RWPE2 (cell line): ENCODE data around the gene EPHA2.
A peak's percentile ranks its signal among the peaks of the same experiment; 100 is the strongest.

Source experiments
- ATAC-seq: fragments of 200-7000 bp; cut with Tn5 transposase; 3 replicates; pipeline ENCODE4 v1.9.1; 2021; ENCODE audit warnings: low read depth
- DNase-seq: peaks from one replicate; pipeline ENCODE4 v3.0.0-alpha.2; 2020; ENCODE audit warnings: low spot score
- H3K27ac ChIP-seq: fragments of 450-650 bp; 2 replicates; pipeline ENCODE4 v1.5.1; 2017; ENCODE audit warnings: mild to moderate bottlenecking; ENCODE audit not compliant: poor library complexity, severe bottlenecking
- H3K27me3 ChIP-seq: fragments of 250-450 bp; sonication (Bioruptor Pico); 2 replicates; pipeline ENCODE4 v1.5.1; 2021; ENCODE audit warnings: mild to moderate bottlenecking, moderate library complexity; ENCODE audit not compliant: insufficient read depth, poor library complexity, severe bottlenecking
- H3K36me3 ChIP-seq: fragments of 250-450 bp; sonication (Bioruptor Pico); 2 replicates; pipeline ENCODE4 v1.5.1; 2020; ENCODE audit warnings: low read depth, mild to moderate bottlenecking, moderate library complexity
- H3K4me1 ChIP-seq: fragments of 250-450 bp; sonication (Bioruptor Pico); 2 replicates; pipeline ENCODE4 v1.5.1; 2021; ENCODE audit warnings: mild to moderate bottlenecking, moderate library complexity; ENCODE audit not compliant: insufficient read depth, poor library complexity, severe bottlenecking
- H3K4me3 ChIP-seq: fragments of 250-450 bp; sonication (Bioruptor Pico); 2 replicates; pipeline ENCODE4 v1.5.1; 2021; ENCODE audit warnings: mild to moderate bottlenecking, moderate library complexity; ENCODE audit not compliant: severe bottlenecking
- H3K9me3 ChIP-seq: fragments of 250-450 bp; sonication (Bioruptor Pico); 2 replicates; pipeline ENCODE4 v1.5.1; 2021; ENCODE audit warnings: mild to moderate bottlenecking, moderate library complexity; ENCODE audit not compliant: severe bottlenecking
- CTCF ChIP-seq: fragments of 450-650 bp; IDR thresholded peaks from one replicate; pipeline ENCODE4 v1.5.1; 2017; ENCODE audit warnings: mild to moderate bottlenecking, moderate library complexity; ENCODE audit not compliant: poor library complexity, severe bottlenecking

The EPHA2 gene

DNA sequence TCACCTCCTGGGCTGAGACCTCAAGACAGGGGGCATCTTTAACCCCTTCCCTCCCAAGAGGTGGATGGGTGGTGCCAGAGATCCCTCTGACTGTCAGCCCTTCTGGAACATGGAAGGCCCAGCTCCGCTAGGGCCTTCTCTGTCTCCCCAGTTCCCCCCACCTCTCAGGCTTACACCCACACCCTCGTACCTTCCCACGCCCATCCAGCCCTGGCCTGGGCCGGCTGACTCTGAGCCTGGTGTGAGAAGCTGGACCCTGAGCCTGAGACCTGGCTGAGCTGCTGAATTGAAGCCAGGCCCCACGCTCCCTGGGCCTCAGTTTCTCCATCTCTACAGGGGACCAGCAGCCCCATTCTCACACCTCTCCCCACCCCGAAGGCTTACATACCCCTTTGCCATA, 5.4 kb downstream of the EPHA2 start:
- no peak overlapping the region for H3K4me3 ChIP-seq
- H3K4me1 ChIP-seq, result peaks cover 61% of the 10 kb centered on the region
- no peak for TF ChIP-seq CTCF

GRCh38 chr1:16149702-16150488, 6.0 kb downstream of the EPHA2 start:
- Histone ChIP-seq H3K36me3 (peaks cover 98% of the 10 kb centered on the region), H3K27me3 (no peaks in the 10 kb centered on the region), H3K27ac (peak overlapping the region; percentile 99), H3K4me1 (peaks cover 63% of the 10 kb centered on the region), H3K4me3 (no peak overlapping the region), H3K9me3 (no peaks in the 10 kb centered on the region)
- TF ChIP-seq CTCF, result no peak
- ATAC-seq (no peak), DNase-seq (no peak)

More for the DNA sequence above, 5.4 kb downstream of the EPHA2 start:
- Histone ChIP-seq H3K27me3 (no peaks in the 10 kb centered on the region), H3K9me3 (no peaks in the 10 kb centered on the region), H3K36me3 (peaks cover 97% of the 10 kb centered on the region), H3K27ac (peak overlapping the region; percentile 99)
- DNase-seq (no peak), ATAC-seq (no peak)

DNA sequence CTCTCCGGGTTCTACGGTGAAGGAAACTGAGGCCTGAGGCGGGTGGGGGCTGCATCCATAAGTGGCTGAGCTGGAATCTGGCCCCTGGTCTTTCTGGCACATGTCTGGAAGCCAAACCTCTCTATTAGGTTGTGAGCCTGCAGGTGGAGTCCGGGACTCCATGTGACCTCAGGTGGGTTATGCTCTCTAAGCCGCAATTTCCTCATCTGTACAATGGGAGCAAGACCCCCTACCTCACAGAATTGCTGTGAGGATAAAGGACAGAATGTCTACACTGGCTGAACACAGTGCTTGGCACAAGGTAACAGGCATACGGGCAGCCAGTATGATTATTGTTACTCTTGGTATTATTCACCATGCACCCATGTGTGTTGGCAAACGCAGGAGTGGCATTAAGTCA, 6.7 kb downstream of the EPHA2 start:
- Histone ChIP-seq H3K9me3 (no peaks in the 10 kb centered on the region), H3K36me3 (peaks cover 98% of the 10 kb centered on the region), H3K4me1 (peaks cover 71% of the 10 kb centered on the region), H3K27ac (peak overlapping the region; percentile 99), H3K27me3 (no peaks in the 10 kb centered on the region), H3K4me3 (no peak overlapping the region)
- no peak for ATAC-seq
- TF ChIP-seq CTCF, result no peak
- no peak for DNase-seq

DNA sequence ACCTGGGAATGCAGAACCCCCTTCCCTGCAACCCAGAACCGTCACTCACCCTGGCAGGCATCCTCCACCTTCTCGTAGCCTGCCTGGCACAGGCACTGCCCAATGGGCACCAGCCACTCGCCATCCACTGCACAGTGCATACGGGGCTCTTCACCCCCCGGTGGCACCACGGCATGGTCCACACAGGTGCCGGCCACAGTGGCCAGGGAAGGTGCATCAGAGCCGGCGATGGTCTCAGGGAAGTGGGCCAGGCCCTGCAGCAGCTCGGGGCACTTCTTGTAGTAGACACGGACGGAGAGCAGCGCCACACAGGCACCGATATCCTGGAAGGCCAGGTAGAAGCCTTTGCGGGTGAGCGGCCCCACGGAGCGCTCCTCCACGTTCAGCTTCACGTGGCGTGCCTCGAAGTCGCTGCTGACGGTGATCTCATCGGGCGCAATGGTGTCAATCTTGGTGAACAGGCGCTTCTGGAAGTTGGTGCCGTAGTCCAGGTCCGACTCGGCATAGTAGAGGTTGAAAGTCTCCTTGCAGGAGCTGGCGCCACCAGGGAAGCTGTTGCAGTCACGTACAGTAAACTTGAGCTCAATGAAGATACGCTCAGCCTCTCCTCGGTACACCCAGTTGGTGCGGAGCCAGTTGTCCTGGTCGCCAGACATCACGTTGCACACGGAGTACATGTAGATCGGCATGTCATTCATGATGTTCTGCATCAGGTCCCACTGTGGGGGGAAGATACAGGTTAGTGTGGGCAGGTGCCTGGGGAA, 7.4 kb downstream of the EPHA2 start:
- no peak for ATAC-seq
- peaks cover 98% of the 10 kb centered on the region for H3K36me3 ChIP-seq
- H3K9me3 ChIP-seq, result no peaks in the 10 kb centered on the region
- no peak for DNase-seq
- H3K27ac ChIP-seq, result peak overlapping the region; percentile 99
- no peaks in the 10 kb centered on the region for H3K27me3 ChIP-seq
- H3K4me3 ChIP-seq, result no peak overlapping the region
- H3K4me1 ChIP-seq, result peaks cover 76% of the 10 kb centered on the region
- TF ChIP-seq CTCF, result no peak
